CD4-positive, CD25-positive, alpha-beta regulatory T cell (primary cell): ENCODE data around the gene GRHPR. TPM values are rescaled to one million over a fixed set of nuclear protein-coding genes. Genes with fewer than 3 reads are reported as not detected.

Experiments
- ATAC-seq, 2 donors: fragments of 150-1000 bp; cut with Tn5 transposase; one replicate each; pipeline ENCODE4 v1.10.0; 2021; ENCODE audit warnings: low read depth in 2 of 2, moderate number of reproducible peaks in 2 of 2, moderate library complexity in 1 of 2
- DNase-seq, 3 donors: peaks; one replicate each; pipeline versions ENCODE4 v3.0.0 to v3.0.0-alpha.2; 2012 to 2022; ENCODE audit warnings: mixed read lengths in 1 of 3
- H3K27ac ChIP-seq: one replicate; pipeline ENCODE4 v1.7.0; 2013; ENCODE audit warnings: mild to moderate bottlenecking, low read length; ENCODE audit not compliant: insufficient read depth, poor library complexity, severe bottlenecking
- H3K27me3 ChIP-seq: one replicate; pipeline ENCODE4 v1.7.0; 2013; ENCODE audit warnings: low read length; ENCODE audit not compliant: control insufficient read depth, insufficient read depth
- H3K36me3 ChIP-seq: one replicate; pipeline ENCODE4 v1.7.0; 2013; ENCODE audit warnings: mild to moderate bottlenecking, low read length, moderate library complexity; ENCODE audit not compliant: control insufficient read depth, insufficient read depth
- H3K4me1 ChIP-seq: 2 replicates; pipeline ENCODE4 v1.7.0; 2013; ENCODE audit warnings: mild to moderate bottlenecking, low read length; ENCODE audit not compliant: insufficient read depth, control insufficient read depth, poor library complexity, severe bottlenecking
- H3K4me3 ChIP-seq: one replicate; pipeline ENCODE4 v1.7.0; 2013; ENCODE audit warnings: low read depth, mild to moderate bottlenecking, low read length, moderate library complexity
- H3K9me3 ChIP-seq, 2 experiments: 1 replicate in 1 of 2; 2 replicates in 1 of 2; pipeline ENCODE4 v1.7.0; 2013; ENCODE audit warnings: low read length in 2 of 2, mild to moderate bottlenecking in 1 of 2, moderate library complexity in 1 of 2; ENCODE audit not compliant: control insufficient read depth in 2 of 2
- H3K27ac Mint-ChIP-seq, 3 donors: one replicate each; pipeline ENCODE4 v1.8.0; 2020 to 2022; ENCODE audit warnings: mild to moderate bottlenecking in 3 of 3, mixed read lengths in 3 of 3, moderate library complexity in 2 of 3
- H3K27me3 Mint-ChIP-seq: one replicate; pipeline ENCODE4 v1.8.0; 2022; ENCODE audit warnings: mild to moderate bottlenecking, mixed read lengths
- H3K36me3 Mint-ChIP-seq: one replicate; pipeline ENCODE4 v1.8.0; 2020; ENCODE audit warnings: mixed read lengths
- H3K4me1 Mint-ChIP-seq, 4 donors: one replicate each; pipeline ENCODE4 v1.8.0; 2020 to 2022; ENCODE audit warnings: mixed read lengths in 4 of 4, mild to moderate bottlenecking in 1 of 4
- H3K4me3 Mint-ChIP-seq, 4 donors: one replicate each; pipeline ENCODE4 v1.8.0; 2020 to 2022; ENCODE audit warnings: mild to moderate bottlenecking in 4 of 4, mixed read lengths in 4 of 4, moderate library complexity in 3 of 4
- H3K9me3 Mint-ChIP-seq, 7 donors: one replicate each; pipeline ENCODE4 v1.8.0; 2020 to 2022; ENCODE audit warnings: mixed read lengths in 7 of 7, mild to moderate bottlenecking in 3 of 7, moderate library complexity in 2 of 7
- polyA plus RNA-seq, 4 donors: library from polyadenylated mRNA; unstranded; fragments of 300-500 nt; fragmentation: Illumina TruSeq; gene quantifications; one replicate each; pipeline ENCODE4 v1.2.3, GENCODE V29; 2021
- total RNA-seq: library from RNA; stranded (reverse); gene quantifications from one replicate; pipeline ENCODE4 v1.2.3, GENCODE V29; 2022

Gene GRHPR
- total and polyA plus RNA-seq, 5 donors from 2014 or later: 36.6 to 73.9 (median 68.6) TPM

DNA sequence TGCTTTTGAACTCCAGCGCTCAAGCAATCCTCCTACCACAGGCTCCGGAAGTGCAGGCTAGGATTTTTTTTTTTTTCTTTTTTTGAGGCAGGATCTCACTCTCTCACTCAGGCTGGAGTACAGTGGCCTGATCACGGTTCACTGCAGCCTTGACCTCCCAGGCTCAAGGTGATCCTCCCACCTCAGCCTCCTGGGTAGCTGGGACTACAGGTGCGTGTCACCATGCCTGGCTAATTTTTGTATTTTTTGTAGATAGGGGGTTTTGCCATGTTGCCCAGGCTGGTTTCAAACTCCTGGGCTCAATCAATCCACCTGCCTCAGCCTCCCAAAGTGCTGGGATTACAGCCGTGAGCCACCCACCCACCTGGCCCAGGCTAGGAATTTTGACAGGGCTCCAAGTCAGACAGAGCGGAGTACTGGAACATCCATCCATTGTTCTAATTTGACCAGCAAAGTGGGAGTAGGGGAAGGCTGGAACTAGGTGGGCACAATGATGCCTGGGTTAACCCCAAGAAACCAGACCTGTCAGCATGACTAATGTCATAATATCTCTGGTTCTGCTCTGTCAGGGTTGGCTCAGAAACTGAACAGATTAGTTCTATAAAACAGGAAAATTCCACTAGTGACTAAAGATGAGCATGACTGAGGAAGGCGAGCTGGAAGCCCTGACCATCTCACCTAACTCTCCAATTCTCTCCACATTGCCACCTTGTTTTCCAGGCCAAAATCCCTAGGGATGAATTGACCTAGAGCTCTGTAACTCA is 33.6 kb downstream of the GRHPR start:
- no peak for ATAC-seq

DNA sequence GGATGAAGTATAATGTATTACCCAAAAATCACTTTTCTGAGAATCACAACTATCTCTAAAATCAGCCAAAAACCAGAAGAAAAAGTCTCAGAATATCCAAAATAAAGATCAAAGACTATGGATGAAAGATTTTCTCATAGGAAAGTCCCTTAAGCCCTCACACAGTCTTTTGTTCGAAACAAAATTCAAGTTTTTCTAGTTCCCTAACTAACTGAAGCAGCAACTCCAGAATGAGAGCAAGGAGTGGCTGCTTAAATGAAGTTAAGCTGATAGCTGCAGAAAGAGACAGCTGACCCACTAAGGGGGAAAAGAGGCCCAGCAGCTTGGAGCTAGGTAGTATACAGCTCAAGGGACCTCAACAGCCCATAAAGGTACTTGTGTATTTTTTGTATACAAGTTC is 34.3 kb downstream of the GRHPR start:
- H3K4me1 Mint-ChIP-seq: peaks cover 25 to 60% (median 38%) of the 10 kb centered on the region in 4 donors
- Histone ChIP-seq H3K36me3 (no peaks in the 10 kb centered on the region), H3K27me3 (no peaks in the 10 kb centered on the region), H3K9me3 (no peaks in the 10 kb centered on the region), H3K27ac (no peak overlapping the region), H3K4me3 (no peak overlapping the region), H3K4me1 (no peaks in the 10 kb centered on the region)
- ATAC-seq: no peak
- H3K27ac Mint-ChIP-seq: no peak overlapping the region
- peak overlapping the region in 1 of 4 donors; percentile 11 for H3K4me3 Mint-ChIP-seq
- no peaks in the 10 kb centered on the region for H3K9me3 Mint-ChIP-seq
- no peak for DNase-seq
- no peaks in the 10 kb centered on the region for H3K27me3 Mint-ChIP-seq
- peaks cover 9% of the 10 kb centered on the region for H3K36me3 Mint-ChIP-seq

More for the DNA sequence above, 33.6 kb downstream of the GRHPR start:
- DNase-seq: no peak
- H3K27ac ChIP-seq: no peak overlapping the region
- peaks cover 25 to 61% (median 37%) of the 10 kb centered on the region in 4 donors for H3K4me1 Mint-ChIP-seq
- peak overlapping the region in 2 of 3 donors; percentile 67 to 80 for H3K27ac Mint-ChIP-seq
- H3K4me3 ChIP-seq: no peak overlapping the region
- no peaks in the 10 kb centered on the region for H3K4me1 ChIP-seq
- H3K27me3 ChIP-seq: no peaks in the 10 kb centered on the region
- H3K36me3 ChIP-seq: no peaks in the 10 kb centered on the region
- H3K27me3 Mint-ChIP-seq: no peaks in the 10 kb centered on the region
- H3K9me3 ChIP-seq: no peaks in the 10 kb centered on the region
- H3K4me3 Mint-ChIP-seq: no peak overlapping the region
- H3K36me3 Mint-ChIP-seq: peaks cover 9% of the 10 kb centered on the region
- H3K9me3 Mint-ChIP-seq: no peaks in the 10 kb centered on the region

DNA sequence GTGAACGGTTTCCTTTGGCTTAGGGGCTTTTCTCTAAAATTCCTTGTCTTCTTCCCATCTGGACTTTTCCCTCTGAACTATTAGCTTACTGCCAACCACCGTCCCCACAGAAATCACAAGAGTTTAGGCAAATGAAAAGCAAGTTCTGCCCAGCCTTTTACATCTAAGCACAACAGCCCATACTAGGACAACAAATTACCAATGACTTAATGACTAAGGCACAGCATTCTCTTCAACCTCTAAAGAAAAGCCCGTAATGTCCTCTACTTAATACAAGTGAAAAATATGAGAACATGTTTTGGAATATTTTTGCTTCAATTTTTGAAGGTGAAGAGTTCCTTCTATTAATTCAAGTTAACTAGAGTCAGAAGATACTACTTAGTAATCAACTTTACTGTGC is 41.5 kb downstream of the GRHPR start:
- H3K4me3 Mint-ChIP-seq: peak overlapping the region; percentile 90 to 98 (median 96)
- peak overlapping the region in 2 of 3 donors; percentile 97 to 98 for H3K27ac Mint-ChIP-seq
- DNase-seq (no peak), ATAC-seq (no peak)
- Histone ChIP-seq H3K36me3 (no peaks in the 10 kb centered on the region), H3K27ac (peak overlapping the region; percentile 89), H3K4me1 (peaks cover 28% of the 10 kb centered on the region), H3K27me3 (no peaks in the 10 kb centered on the region), H3K9me3 (no peaks in the 10 kb centered on the region), H3K4me3 (peak overlapping the region; percentile 85)
- peaks cover 9% of the 10 kb centered on the region for H3K27me3 Mint-ChIP-seq
- H3K36me3 Mint-ChIP-seq: peaks cover 4% of the 10 kb centered on the region
- peaks cover 16 to 44% (median 26%) of the 10 kb centered on the region in 4 donors for H3K4me1 Mint-ChIP-seq
- H3K9me3 Mint-ChIP-seq: no peaks in the 10 kb centered on the region

DNA sequence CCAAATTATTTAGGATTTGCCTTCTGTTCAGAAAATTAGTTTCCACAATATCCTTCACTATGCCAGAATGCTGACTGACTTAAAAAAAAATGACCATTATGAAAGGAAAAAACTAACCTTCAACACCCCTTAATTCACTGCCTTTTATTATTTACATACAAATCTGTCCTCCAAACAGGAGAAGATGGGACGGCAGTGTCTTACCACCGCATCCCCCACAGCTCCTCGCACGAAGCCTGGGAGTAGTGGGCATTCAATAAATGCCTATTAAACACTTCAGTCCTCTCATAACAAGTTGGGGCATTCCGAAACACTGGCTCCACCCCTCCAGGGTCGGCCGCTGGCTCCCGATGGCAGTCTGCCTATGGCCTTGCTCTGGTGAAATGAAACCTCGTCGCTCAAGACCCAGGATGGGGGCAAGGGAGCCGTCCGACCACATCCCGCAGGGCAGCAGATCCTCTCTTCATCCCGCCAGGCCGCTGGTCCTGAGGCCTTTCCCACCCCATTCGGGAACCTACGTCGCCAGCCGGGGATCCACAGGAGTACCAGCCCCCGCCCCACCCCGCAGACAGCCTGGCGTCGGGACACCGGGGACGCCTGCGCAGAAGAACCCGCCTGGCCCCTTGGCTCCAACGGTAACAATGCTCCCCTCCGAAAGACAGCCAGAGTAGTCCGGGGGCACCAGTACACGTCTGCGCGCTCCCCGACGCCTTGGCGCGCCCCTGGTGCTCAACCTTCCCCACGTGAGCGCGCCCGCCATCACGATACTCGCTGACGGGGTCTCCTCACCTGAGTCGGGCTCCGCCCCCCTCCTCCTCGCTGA is 42.1 kb downstream of the GRHPR start:
- peaks cover 4% of the 10 kb centered on the region for H3K36me3 Mint-ChIP-seq
- peaks cover 9% of the 10 kb centered on the region for H3K27me3 Mint-ChIP-seq
- peak overlapping the region; percentile 85 for H3K4me3 ChIP-seq
- no peaks in the 10 kb centered on the region for H3K27me3 ChIP-seq
- peak overlapping the region; percentile 89 for H3K27ac ChIP-seq
- peak; percentile 23 to 31 for ATAC-seq
- peak overlapping the region; percentile 97 to 98 (median 98) for H3K27ac Mint-ChIP-seq
- no peaks in the 10 kb centered on the region for H3K36me3 ChIP-seq
- no peaks in the 10 kb centered on the region for H3K9me3 ChIP-seq
- peak overlapping the region; percentile 90 to 98 (median 96) for H3K4me3 Mint-ChIP-seq
- H3K4me1 ChIP-seq: peaks cover 28% of the 10 kb centered on the region
- H3K4me1 Mint-ChIP-seq: peaks cover 16 to 42% (median 26%) of the 10 kb centered on the region in 4 donors
- DNase-seq: peak in 2 of 3 donors; percentile 72 to 88
- no peaks in the 10 kb centered on the region for H3K9me3 Mint-ChIP-seq

DNA sequence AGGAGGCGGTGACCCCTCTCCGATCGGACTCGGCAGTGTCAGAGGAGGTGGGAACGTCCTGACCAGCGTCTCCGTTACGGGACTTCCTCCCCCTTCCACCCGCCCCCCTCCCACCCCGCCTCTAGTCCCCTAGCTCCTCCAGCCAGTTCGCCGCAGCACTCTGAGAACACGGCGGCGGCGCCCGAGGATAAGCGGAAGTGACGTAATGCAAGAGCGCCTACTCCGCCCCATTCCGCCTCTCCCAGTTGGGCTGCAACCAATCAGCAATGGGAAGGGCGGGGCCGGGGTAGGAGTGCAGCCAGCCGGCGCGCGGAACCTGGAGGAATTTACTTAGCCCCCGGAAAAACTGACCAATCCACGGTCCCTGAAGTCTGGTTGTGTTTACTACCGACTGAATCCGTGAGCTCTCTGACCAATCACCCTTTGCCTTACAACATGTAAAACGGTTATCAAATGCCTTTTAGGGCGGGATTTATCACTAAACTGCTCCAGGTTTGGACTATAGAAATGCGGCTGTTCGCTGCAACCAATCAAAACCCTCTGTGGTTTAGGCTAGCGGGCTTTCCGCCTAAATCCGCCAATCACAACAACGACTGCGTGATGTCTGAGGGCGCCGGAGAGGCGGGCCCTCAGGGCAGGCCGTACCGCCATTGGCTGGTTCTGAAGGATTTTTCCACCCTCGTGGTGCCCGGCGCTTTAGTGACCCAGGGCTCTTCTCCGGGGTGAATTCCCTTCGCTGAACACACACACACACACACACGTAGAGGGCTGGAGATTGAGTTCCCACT is 42.9 kb downstream of the GRHPR start, which contains the start of gene ZBTB5:
TSS of gene ZBTB5 (minus strand) at position 202 of the 788 bp plus-strand sequence. CDS start 22,899 bp downstream, outside the sequence.
- peaks cover 28% of the 10 kb centered on the region for H3K4me1 ChIP-seq
- H3K4me3 ChIP-seq: peak within 1 kb of the TSS; percentile 92
- peak; percentile 99 to 100 (median 99) for DNase-seq
- no peaks in the 10 kb centered on the region for H3K36me3 ChIP-seq
- ATAC-seq: peak; percentile 84 to 85
- Mint-ChIP-seq H3K9me3 (peaks cover 0 to 1% (median 0%) of the 10 kb centered on the region in 7 donors), H3K27ac (peak within 1 kb of the TSS; percentile 97 to 98 (median 98)), H3K4me3 (peak within 1 kb of the TSS; percentile 90 to 98 (median 96)), H3K36me3 (peaks cover 4% of the 10 kb centered on the region), H3K27me3 (peaks cover 13% of the 10 kb centered on the region), H3K4me1 (peaks cover 16 to 42% (median 26%) of the 10 kb centered on the region in 4 donors)
- no peaks in the 10 kb centered on the region for H3K9me3 ChIP-seq
- peak within 1 kb of the TSS; percentile 89 for H3K27ac ChIP-seq
- no peaks in the 10 kb centered on the region for H3K27me3 ChIP-seq

DNA sequence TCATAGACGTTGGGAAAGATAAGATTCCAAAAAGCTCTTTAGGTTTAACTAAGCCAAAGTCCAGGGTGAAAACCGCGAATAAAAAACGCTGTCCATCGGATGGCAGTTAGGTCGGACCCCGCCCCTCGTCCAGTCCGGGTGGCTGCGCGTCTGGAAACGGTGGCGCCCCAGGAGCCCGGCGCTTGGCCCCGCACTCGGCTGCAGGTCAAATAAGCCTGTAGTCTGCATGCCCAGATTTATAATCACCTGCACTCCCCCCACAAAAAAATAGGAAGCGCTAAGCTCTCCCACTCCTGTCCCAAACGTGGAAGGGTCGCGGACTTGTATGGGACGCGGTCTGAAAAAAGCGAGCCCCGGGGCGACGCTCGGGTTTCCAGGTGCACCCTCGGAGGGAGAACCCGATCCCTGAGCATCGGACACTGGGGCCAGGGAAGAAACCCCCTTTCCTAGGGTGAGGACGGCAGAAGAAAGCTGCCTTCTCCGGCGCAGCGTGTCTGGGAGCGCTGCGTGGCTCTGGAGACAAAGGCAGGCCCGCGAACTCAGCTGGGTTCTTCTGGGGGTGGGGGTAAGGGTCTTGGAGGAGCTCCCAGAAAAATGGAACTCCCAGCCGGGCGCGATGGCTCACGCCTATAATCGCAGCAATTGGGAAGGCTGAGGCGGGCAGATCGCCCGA is 43.7 kb downstream of the GRHPR start:
- peak overlapping the region; percentile 90 to 98 (median 96) for H3K4me3 Mint-ChIP-seq
- Histone ChIP-seq H3K27ac (peak overlapping the region; percentile 89), H3K9me3 (no peaks in the 10 kb centered on the region), H3K4me3 (peak overlapping the region; percentile 92), H3K36me3 (no peaks in the 10 kb centered on the region), H3K27me3 (no peaks in the 10 kb centered on the region), H3K4me1 (peaks cover 28% of the 10 kb centered on the region)
- H3K36me3 Mint-ChIP-seq: peaks cover 4% of the 10 kb centered on the region
- peaks cover 0 to 2% (median 0%) of the 10 kb centered on the region in 7 donors for H3K9me3 Mint-ChIP-seq
- DNase-seq: peak; percentile 14 to 40 (median 15)
- peaks cover 16 to 40% (median 25%) of the 10 kb centered on the region in 4 donors for H3K4me1 Mint-ChIP-seq
- peak overlapping the region; percentile 97 to 98 (median 98) for H3K27ac Mint-ChIP-seq
- peaks cover 21% of the 10 kb centered on the region for H3K27me3 Mint-ChIP-seq
- ATAC-seq: no peak
